Measurements from ENCODE around the gene TP53TG5. TPM values are rescaled to one million over a fixed set of nuclear protein-coding genes. Genes with fewer than 3 reads are reported as not detected.

The TP53TG5 gene
- total RNA-seq, 2 experiments from 2014 or later, result 0.36 TPM; not detected in 1

DNA sequence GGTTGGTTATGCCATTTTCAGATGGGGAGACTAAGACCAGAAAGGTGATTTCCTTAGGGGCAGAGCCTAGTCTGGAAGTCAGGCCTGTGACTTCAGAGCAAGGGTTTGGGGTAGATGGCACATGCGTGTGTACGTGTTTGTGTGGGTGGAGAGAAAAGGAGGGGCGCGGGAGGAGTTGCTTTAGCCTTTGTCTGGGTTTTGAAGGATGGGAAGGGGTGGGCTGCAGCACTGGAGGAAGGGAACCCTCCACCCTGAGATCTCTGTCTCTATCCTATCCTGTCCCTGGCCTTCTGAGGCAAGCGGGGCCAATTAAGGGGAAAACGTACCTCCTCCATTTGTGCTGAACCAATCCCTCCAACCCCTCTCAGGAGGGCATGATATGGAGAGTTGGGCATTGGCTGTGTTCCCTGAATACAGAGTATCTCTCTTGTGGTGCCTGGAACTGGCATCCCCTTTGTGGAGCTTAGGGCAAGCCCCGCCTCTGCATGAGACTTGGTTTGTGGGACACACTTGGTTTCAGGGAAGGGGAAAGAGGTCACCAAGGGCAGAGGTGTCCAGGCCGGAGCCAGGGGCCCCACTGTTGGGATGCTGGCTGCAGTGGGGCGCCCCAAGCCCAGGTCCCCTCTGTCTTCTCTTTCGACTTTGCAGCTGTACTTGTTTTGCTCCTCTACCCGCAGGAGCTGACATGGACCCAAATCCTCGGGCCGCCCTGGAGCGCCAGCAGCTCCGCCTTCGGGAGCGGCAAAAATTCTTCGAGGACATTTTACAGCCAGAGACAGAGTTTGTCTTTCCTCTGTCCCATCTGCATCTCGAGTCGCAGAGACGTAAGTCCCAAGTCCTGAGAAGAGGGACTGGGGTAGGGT is 29.9 kb upstream of the TP53TG5 start, which contains the start of gene DBNDD2:
Gene DBNDD2 (plus strand): TSS at position 507 of the 863 bp plus-strand sequence. CDS start 179 bp downstream, at position 686.
- Mint-ChIP-seq H3K27ac (peak within 1 kb of the TSS; percentile 60), H3K4me3 (peak within 1 kb of the TSS; percentile 91), H3K9me3 (no peaks in the 10 kb centered on the region), H3K27me3 (no peaks in the 10 kb centered on the region), H3K4me1 (ENCODE audit: low read depth) (peaks cover 26% of the 10 kb centered on the region), H3K36me3 (ENCODE audit: low read depth) (peaks cover 26% of the 10 kb centered on the region)
- Histone ChIP-seq H3K36me3 (ENCODE audit: insufficient read depth, low read length) (peaks cover 7% of the 10 kb centered on the region), H3K27me3 (ENCODE audit: control insufficient read depth in 1 of 2, insufficient read depth in 2 of 2, low read length in 2 of 2) (no peaks in the 10 kb centered on the region), H3K9me3 (ENCODE audit: control insufficient read depth in 1 of 2, insufficient read depth in 1 of 2, low read length in 2 of 2) (no peaks in the 10 kb centered on the region), H3K4me3 (ENCODE audit: low read length) (peak within 1 kb of the TSS; percentile 76), H3K27ac (ENCODE audit: low read depth in 1 of 2, low read length in 2 of 2) (peak within 1 kb of the TSS; percentile 40 to 65), H3K4me1 (ENCODE audit: insufficient read depth, low read length) (peaks cover 27% of the 10 kb centered on the region)
- POLR2A ChIA-PET, result interaction anchor here (1.2 to 5.7 kb wide), 5 partner anchors 8 to 45 kb away, joined by 3 to 49 read pairs (median 30); partner anchors contain the start of genes PIGT and SYS1
- intact Hi-C loops (cut with DNase I, micrococcal nuclease), result loop anchor here in 1 of 2 experiments (2.0 kb wide), 1 partner anchor 45 kb away; the partner anchor contains the start of gene SYS1
- CTCF ChIA-PET, result interaction anchor here (1.3 kb wide), 1 partner anchor 45 kb away, joined by 4 read pairs; the partner anchor contains the start of gene SYS1
- DNase-seq (peak in 3 of 14 experiments; percentile 22 to 75 (median 70)), ATAC-seq (ENCODE audit: poor library complexity) (peak; percentile 35)
- TF ChIP-seq, protein P1, sequence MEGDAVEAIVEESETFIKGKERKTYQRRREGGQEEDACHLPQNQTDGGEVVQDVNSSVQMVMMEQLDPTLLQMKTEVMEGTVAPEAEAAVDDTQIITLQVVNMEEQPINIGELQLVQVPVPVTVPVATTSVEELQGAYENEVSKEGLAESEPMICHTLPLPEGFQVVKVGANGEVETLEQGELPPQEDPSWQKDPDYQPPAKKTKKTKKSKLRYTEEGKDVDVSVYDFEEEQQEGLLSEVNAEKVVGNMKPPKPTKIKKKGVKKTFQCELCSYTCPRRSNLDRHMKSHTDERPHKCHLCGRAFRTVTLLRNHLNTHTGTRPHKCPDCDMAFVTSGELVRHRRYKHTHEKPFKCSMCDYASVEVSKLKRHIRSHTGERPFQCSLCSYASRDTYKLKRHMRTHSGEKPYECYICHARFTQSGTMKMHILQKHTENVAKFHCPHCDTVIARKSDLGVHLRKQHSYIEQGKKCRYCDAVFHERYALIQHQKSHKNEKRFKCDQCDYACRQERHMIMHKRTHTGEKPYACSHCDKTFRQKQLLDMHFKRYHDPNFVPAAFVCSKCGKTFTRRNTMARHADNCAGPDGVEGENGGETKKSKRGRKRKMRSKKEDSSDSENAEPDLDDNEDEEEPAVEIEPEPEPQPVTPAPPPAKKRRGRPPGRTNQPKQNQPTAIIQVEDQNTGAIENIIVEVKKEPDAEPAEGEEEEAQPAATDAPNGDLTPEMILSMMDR (IDR thresholded peaks at IDR 0.05), result no peak

DNA sequence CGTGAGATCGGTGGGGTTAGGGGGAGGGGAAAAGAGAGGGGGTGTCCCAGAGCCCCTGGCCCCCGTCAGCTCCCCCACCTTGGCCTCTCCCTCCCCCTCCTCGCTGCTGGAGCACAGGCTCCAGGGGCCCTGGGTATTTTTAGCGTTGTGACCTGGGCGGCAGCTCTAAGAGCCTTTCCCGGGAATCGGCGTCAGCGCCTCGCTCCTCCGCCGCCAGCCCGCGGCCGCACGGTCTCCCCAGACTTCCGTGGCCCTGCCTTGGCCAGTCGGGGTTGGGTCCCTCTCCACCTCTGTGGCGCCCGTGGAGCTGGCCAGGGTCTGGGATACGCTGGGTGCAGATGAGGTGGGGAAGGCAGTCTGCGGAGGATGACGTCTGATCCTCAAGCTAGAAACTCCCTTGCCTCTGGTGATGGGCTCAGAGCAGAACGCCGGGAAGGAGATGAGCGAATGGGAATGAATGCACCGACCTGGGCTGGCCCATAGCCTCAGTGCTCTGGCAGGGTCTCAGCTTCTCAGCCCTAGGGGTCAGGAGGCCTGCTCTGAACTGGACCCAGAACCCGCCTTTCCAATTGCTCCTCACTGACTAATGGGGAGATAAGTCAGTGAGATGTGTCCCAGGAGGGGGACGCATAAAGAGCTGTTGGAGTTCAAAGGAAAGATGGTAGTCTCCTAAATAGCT is 29.1 kb upstream of the TP53TG5 start:
- Histone ChIP-seq H3K27ac (ENCODE audit: low read depth in 1 of 2, low read length in 2 of 2) (peak overlapping the region; percentile 40 to 65), H3K36me3 (ENCODE audit: insufficient read depth, low read length) (peaks cover 7% of the 10 kb centered on the region), H3K4me1 (ENCODE audit: insufficient read depth, low read length) (peaks cover 27% of the 10 kb centered on the region), H3K27me3 (ENCODE audit: control insufficient read depth in 1 of 2, insufficient read depth in 2 of 2, low read length in 2 of 2) (no peaks in the 10 kb centered on the region), H3K4me3 (ENCODE audit: low read length) (peak overlapping the region; percentile 76), H3K9me3 (ENCODE audit: control insufficient read depth in 1 of 2, insufficient read depth in 1 of 2, low read length in 2 of 2) (no peaks in the 10 kb centered on the region)
- Mint-ChIP-seq H3K4me1 (ENCODE audit: low read depth) (peaks cover 26% of the 10 kb centered on the region), H3K27me3 (no peaks in the 10 kb centered on the region), H3K9me3 (no peaks in the 10 kb centered on the region), H3K4me3 (peak overlapping the region; percentile 91), H3K36me3 (ENCODE audit: low read depth) (peaks cover 31% of the 10 kb centered on the region), H3K27ac (peak overlapping the region; percentile 60)
- intact Hi-C loops (cut with DNase I, micrococcal nuclease), result loop anchor here in 1 of 2 experiments (2.0 kb wide), 1 partner anchor 44 kb away; the partner anchor contains the start of gene SYS1
- ChIA-PET CTCF (interaction anchor here (0.9 to 1.3 kb wide), 4 partner anchors 9 to 44 kb away, joined by 3 to 5 read pairs (median 4); partner anchors contain the start of genes PIGT and SYS1), POLR2A (interaction anchor here (1.2 to 5.7 kb wide), 5 partner anchors 9 to 45 kb away, joined by 3 to 49 read pairs (median 30); partner anchors contain the start of genes PIGT and SYS1)
- TF ChIP-seq, protein P1 (IDR thresholded peaks at IDR 0.05), result no peak
- DNase-seq (peak in 4 of 14 experiments; percentile 11 to 46 (median 32)), ATAC-seq (ENCODE audit: poor library complexity) (peak; percentile 24)

Measured in CD4-positive, alpha-beta T cell (primary cell).